ENCODE measurements around the gene TTC9.
"Not testable (repeated sequence)": the region's sequence is repeated elsewhere in the genome, so short reads cannot be mapped to it uniquely, and the experiment has no call there.

TTC9 gene

GRCh38 chr14:70677341-70677740 lies 35.6 kb downstream of the TTC9 start:
- no peak for DNase-seq (ENCODE audit: low read depth in 2 of 2)

DNA sequence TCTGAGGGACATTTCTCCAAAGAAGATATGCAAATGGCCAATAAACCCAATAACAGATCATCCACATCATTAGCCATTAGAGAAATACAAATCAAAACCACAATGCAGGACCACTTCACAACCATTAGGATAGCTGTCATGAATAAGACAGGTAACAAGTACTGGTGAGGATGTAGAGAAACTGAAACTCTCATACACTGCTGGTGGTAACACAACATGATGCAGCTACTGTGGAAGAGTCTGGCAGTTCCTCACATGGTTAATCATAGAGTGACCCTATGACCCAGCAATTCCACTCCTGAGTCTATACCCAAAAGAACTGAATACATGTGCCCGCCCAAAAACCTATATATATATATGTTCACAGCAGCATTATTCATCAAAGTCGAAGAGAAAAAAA lies 39.0 kb downstream of the TTC9 start:
- no peak for DNase-seq (ENCODE audit: low read depth in 2 of 2)

DNA sequence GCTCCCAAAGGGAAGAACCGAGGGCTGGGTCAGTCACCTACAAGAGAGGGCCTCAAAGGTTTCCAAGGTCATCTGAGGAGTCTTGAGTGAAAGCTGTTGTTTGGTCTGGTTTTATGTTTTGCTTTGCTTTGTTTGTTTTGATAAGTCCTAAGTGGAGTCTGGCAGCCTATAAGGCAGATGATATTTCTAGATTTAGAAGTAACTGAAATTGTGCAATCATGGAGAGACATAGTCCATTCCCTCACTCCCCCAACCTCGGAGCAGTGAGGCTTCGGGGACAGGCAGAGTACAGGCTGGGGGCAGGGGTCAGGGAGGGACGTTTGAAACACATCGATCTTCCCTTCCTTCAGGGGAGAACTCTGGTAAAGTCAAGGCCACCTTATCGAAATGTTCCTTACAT lies 42.3 kb downstream of the TTC9 start:
- DNase-seq (ENCODE audit: low read depth in 2 of 2), result no peak

GRCh38 chr14:70685474-70686197 lies 43.9 kb downstream of the TTC9 start:
- no peak for DNase-seq (ENCODE audit: low read depth in 2 of 2)

DNA sequence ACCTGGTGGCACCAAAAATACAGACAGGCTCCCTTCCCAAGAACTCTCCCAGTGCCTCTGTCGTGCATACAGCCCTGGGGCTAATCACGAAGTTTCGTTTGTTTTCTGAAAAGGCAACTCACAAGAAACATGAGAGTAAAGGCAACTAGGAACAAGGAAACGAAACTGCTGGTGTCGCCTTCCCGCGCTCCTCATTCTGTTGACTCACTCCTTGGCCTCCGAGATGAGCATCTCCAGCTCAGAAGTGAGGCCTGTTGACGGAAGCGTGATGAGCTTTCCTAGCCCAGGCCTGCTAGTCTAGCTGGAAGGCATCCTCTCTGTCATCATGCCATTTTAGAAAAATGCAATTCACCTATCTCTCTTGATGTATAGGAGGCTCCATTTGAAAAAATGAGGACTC lies 50.5 kb downstream of the TTC9 start:
- no peak for DNase-seq (ENCODE audit: low read depth in 2 of 2)

GRCh38 chr14:70696026-70696425 lies 54.3 kb downstream of the TTC9 start:
- no peak for DNase-seq (ENCODE audit: low read depth in 2 of 2)

DNA sequence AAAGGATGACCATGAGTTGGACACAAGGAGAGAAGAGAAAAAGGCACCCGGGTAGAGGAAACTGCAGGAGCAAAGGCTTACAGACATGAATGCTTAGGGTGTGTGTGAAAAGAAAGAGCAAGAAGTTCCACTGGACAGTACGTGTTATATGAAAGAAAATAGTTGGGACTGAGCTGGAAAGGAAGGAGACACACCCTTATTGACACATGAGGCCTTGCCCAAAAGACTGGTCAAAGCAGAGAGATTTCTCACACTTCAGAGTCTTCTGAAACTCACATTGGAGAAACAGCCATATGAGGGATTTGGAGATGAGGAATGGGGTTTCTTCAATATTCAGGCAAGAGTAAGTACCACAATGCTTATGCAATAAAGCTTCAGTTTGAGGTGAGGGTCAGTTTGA lies 56.0 kb downstream of the TTC9 start:
- DNase-seq (ENCODE audit: low read depth in 2 of 2), result no peak

DNA sequence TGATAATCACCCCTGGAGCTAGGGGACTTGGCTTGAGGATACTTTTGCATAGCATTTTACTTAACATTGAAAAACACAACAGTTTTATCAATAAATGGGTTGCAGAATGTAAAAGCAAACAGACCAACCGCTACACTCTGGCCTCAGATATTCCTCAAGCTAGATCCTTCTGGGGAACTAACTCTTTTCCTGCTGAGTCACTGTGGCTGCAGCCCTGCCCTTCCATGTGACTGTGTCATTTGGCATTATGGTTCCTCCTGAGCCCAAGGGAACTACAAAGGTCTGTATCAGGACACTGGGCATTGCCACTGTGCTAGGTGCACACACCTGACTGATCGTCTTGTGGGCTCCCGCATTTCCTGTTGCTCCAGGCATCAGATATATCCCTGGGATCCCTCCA lies 56.6 kb downstream of the TTC9 start:
- no peak for DNase-seq (ENCODE audit: low read depth in 2 of 2)

DNA sequence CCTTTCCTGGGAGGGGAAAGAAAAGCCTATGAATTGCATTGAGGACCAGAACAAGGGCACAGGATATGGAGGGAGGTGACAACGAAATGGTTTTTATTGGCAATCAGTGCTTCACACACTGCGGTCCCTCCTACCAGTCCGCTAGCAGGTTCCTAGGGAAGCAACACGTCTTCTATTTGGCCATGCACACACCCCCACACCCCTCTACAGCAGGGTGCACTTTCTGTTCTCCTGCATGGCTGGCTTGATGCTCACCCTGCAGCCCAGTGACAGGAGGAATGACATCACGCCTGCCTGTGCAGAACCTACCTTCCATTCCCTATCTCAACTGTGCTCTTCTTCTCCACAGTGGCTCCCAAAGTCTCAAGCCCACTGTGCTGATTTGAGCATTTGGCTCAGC lies 57.9 kb downstream of the TTC9 start:
- no peak for DNase-seq (ENCODE audit: low read depth in 2 of 2)

GRCh38 chr14:70700955-70701585 lies 59.4 kb downstream of the TTC9 start:
- DNase-seq (ENCODE audit: low read depth in 2 of 2), result no peak

DNA sequence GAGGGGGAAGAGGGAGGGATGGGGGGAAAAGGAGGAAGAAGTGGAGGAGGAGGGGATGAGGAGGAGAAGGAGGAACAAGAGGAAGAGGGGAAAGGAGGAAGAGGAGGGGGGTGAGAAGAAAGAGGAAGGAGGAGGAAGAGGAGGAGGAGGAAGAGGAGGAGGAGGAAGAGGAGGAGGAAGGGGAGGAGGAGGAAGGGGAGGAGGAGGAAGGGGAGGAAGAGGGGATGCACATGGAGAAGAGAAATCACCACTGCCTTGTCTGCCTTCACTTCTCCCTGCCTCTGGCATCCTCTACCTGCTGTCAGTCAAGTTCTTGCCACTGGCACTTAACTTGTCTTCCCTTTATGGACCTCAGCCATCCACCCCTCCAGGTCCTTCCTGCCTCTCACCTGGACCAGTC lies 59.9 kb downstream of the TTC9 start:
- no peak for DNase-seq (ENCODE audit: low read depth in 2 of 2)

DNA sequence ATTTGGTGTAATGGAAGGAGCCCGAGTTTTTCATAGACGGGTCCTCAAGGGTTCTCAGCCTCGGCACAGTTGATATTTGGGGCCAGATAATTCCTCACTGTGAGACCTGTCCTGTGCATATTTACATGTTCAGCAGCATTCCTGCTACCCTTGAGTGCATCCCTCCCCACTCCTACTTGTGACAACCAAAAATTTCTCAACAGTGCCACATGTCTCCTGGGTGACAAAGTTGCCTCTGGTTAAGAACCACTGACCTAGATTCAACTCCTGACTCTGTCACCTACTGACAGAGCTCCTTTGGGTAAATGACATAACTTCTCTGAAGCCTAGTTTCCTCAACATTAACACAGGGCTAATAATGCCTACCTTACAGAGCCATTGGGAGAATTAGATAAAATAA lies 60.4 kb downstream of the TTC9 start:
- DNase-seq (ENCODE audit: low read depth in 2 of 2), result no peak

GRCh38 chr14:70703621-70704168 lies 62.0 kb downstream of the TTC9 start:
- DNase-seq (ENCODE audit: low read depth in 2 of 2), result not testable (repeated sequence)

GRCh38 chr14:70704960-70705359 lies 63.2 kb downstream of the TTC9 start:
- DNase-seq (ENCODE audit: low read depth in 2 of 2), result no peak

DNA sequence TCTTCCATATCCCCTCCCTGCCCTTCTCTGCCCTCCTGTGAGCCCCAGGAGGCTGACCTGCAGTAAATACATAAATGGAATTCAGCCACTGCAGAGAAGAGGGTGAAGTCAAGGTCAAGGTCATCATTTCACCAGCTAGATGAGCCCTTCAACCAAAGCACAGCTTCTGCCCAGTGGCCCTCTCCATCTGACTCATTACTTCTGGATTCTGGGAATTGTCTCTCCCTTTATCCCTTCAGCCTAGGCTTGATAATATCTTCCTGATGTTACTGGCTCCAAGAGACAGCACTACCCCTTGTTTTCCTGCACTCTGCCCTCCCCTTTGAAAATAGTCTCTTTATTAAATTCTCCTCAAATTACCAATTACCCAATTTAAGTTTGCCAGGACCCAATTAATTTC lies 64.5 kb downstream of the TTC9 start:
- DNase-seq (ENCODE audit: low read depth in 2 of 2), result no peak

DNA sequence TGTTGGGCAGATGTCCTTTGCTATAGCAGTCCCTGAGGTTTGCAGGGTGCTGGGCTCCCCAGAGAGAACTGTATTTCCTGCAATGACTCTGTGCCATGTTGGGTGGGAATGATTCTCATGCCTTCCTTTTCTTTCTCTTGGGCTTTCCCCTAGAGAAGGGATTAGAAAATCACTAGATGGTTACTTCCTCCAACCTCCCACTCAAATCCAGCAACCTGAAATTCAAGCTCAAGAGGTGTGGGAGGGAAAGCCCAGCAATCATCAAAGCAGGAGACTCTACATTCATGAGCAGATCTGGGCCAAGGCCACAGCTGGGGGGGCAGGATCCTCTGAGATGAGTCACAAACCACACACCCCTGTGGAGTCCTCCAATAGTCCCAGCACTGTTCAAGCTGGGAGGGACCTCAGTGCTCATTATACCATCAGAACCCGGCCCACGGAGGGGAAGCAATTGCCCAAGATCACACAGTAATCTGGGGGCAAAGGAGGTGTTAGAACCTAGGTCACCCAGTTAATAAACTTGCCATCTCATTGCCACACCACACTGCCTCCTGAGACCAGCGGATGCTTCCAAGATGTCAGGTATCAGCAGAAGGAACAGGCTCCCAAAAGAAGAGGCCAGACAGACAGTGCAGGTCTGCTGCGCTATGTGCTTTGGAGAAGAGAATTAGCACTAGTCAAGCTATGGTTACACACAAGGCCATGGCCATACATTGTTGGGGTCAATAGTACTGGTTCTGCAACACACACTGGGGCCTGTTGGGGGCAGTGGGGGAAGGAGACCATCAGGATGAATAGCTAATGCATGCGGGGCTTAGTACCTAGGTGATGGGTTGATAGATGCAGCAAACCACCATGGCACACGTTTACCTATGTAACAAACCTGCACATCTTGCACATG lies 65.7 kb downstream of the TTC9 start:
- DNase-seq (ENCODE audit: low read depth in 2 of 2), result no peak

DNA sequence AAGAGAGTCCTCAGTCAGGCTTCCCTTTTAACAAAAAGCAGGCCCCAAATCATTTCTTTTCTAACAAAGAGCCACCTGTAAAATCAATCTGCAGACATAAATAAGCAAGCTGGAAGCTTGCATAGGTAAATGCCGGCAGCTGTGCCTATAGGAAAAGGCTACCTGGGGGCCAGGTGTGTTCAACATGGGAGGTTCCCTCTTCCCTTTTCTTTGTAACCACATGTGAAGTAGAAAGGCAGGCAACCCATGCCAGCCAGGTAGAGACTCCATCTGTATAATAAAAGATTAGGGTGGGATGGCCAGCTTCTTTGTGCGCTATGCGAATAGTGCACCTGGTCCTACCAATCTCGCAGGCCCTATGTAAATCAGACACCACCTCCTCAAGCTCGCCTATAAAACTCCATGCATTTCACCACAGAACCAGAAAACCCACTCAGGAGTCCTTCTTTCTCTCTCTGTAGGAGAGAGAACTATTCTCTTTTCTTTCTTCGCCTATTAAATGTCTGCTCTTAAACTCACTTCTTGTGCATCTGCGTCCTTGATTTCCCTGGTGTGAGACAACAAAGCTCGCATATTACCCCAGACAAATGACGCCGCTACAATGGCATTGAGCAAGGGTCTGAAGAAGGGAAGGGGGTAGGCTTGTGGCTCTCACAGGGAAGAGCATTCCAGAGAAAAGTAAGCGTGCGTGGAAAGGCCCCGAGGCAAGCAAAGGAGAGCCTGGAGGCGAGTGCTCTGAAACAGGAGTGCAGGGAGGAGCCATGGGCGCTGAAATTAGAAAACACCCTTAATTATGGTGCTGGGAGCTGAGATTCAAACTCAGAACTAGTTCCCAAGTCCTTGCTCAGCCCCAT lies 67.2 kb downstream of the TTC9 start:
- DNase-seq (ENCODE audit: low read depth in 2 of 2), result no peak

DNA sequence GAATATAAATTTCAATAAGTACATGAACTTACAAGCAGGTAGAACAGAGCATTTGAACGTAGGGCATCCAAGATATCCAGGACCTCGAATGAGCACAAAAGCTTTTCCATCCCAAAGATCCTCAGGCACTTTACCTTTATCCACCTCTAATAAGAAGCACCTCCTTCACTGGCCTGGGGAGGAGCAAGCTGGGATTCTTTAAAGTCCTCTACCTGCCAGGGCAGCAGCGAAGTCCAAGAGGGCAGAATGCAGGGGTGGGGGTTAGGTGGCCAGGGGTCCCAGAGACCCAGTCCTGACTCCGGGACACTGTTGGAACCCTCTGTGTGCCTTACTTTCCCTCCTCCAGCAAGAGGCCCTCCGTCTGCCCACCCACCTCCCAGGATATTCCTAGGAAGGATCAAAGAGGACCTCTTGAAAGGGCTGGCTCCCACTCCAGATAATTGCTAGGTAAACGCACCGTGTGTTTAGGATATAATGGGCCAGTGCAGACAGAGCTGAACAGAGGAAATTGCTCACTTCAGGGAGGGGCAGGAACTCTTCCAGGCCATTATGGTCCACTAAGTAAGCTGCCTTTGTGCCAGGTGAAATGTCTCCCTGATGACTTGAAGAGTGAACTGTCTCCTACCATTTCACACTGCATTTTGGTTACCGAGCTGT lies 68.1 kb downstream of the TTC9 start:
- no peak for DNase-seq (ENCODE audit: low read depth in 2 of 2)

- no peak for DNase-seq (ENCODE audit: low read depth in 2 of 2)
These were observed 69.7 kb downstream of the TTC9 start for GRCh38 chr14:70711451-70711850.

DNA sequence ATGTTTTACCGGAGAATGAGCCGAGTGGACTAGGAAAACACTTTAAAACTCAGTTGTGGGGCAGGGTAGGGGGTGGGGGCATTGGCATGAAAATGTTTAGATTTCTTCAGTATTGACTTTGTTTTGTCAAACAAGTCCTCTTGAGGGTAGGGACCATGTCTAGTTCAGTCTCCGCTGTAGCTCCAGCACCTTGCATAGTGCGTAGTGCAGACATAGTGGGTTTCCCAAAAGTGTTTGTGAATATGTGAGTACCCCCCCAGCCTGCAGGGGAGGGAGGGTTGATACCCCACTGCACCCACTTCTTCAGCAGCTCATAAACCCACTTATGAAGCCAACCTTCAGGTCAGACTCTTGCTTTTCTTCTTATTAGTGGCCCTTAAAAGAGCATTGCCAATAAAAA lies 71.4 kb downstream of the TTC9 start:
- DNase-seq (ENCODE audit: low read depth in 2 of 2), result no peak

DNA sequence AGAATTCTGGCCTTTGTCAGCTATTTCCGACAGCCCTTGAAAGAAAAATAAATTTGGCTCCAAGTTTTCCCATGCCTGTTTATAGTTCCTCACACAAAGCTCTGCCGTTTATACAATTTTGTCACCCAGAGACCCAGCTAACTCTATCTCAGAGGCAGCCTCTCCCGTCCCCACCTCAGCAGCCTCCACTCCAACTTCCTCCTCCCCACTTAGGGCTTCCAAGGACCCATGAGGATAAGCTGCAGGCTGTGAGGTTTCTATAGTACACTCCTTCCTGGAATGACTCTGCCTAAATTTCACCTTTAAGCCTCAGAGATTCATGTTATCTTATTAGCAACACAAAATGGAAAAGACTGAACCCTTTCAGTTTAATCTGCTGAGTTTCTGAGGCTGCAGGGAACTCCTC lies 71.8 kb downstream of the TTC9 start:
- DNase-seq (ENCODE audit: low read depth in 2 of 2), result no peak
